MM.1S (cell line): ENCODE results near the gene CASZ1.

Experiments
- DNase-seq: peaks from one replicate; pipeline ENCODE4 v3.0.0-alpha.2; 2015
- H2AFZ ChIP-seq: fragments of 300-600 bp; sonication (generic); 2 replicates; pipeline ENCODE4 v1.6.0; 2016; ENCODE audit warnings: antibody characterized with exemption, low read length
- H3F3A ChIP-seq: fragments of 300-600 bp; sonication (generic); 2 replicates; pipeline ENCODE4 v1.6.1; 2016; ENCODE audit warnings: mild to moderate bottlenecking, antibody characterized with exemption, low read length, moderate library complexity, mixed read lengths; ENCODE audit not compliant: insufficient read depth
- H3K27ac ChIP-seq: fragments of 300-600 bp; sonication (generic); 2 replicates; pipeline ENCODE4 v1.5.1; 2016; ENCODE audit warnings: mild to moderate bottlenecking, low read length
- H3K27me3 ChIP-seq: fragments of 300-600 bp; sonication (generic); replicated peaks from 2 replicates; pipeline ENCODE4 v1.6.0; 2016; ENCODE audit warnings: low read length; ENCODE audit not compliant: insufficient read depth
- H3K36me3 ChIP-seq: fragments of 300-600 bp; sonication (generic); replicated peaks from 2 replicates; pipeline ENCODE4 v1.6.1; 2016; ENCODE audit warnings: mild to moderate bottlenecking, low read length, mixed read lengths; ENCODE audit not compliant: insufficient read depth
- H3K4me1 ChIP-seq: fragments of 300-600 bp; sonication (generic); 2 replicates; pipeline ENCODE4 v1.6.1; 2016; ENCODE audit warnings: low read length, mixed read lengths
- H3K4me2 ChIP-seq: fragments of 300-600 bp; sonication (generic); 2 replicates; pipeline ENCODE4 v1.6.0; 2016; ENCODE audit warnings: low read depth, low read length
- H3K4me3 ChIP-seq: fragments of 300-600 bp; sonication (generic); 2 replicates; pipeline ENCODE4 v1.5.1; 2016; ENCODE audit warnings: low read length, mixed read lengths
- H3K79me2 ChIP-seq: fragments of 300-600 bp; sonication (generic); 2 replicates; pipeline ENCODE4 v1.6.1; 2016; ENCODE audit warnings: mixed run types, low read length, mixed read lengths
- H3K9ac ChIP-seq: fragments of 300-600 bp; sonication (generic); 2 replicates; pipeline ENCODE4 v1.6.1; 2016; ENCODE audit warnings: low read length, mixed read lengths
- H3K9me2 ChIP-seq: fragments of 300-600 bp; sonication (generic); replicated peaks from 2 replicates; pipeline ENCODE4 v1.6.1; 2016; ENCODE audit warnings: mild to moderate bottlenecking, low read length, mixed read lengths; ENCODE audit not compliant: insufficient read depth
- H3K9me3 ChIP-seq: fragments of 300-600 bp; sonication (generic); replicated peaks from 2 replicates; pipeline ENCODE4 v1.6.1; 2016; ENCODE audit warnings: mild to moderate bottlenecking, low read length, mixed read lengths; ENCODE audit not compliant: insufficient read depth
- H4K20me1 ChIP-seq: fragments of 300-600 bp; sonication (generic); 2 replicates; pipeline ENCODE4 v1.6.1; 2016; ENCODE audit warnings: mild to moderate bottlenecking, low read length, moderate library complexity, mixed read lengths; ENCODE audit not compliant: insufficient read depth
- CTCF ChIP-seq: fragments of 300-600 bp; sonication (generic); IDR thresholded peaks from 2 replicates; pipeline ENCODE4 v1.5.1; 2016; ENCODE audit warnings: antibody characterized with exemption, low read length, mixed read lengths
- EZH2 ChIP-seq: fragments of 300-600 bp; sonication (generic); optimal IDR thresholded peaks from 2 replicates; pipeline ENCODE3; 2017; ENCODE audit warnings: low read depth, mild to moderate bottlenecking, antibody characterized with exemption, low read length, mixed read lengths
- EZH2phosphoT487 ChIP-seq: fragments of 300-600 bp; sonication (generic); IDR thresholded peaks from 2 replicates; pipeline ENCODE4 v1.6.1; 2018; ENCODE audit warnings: antibody characterized with exemption, low read length

Gene CASZ1

DNA sequence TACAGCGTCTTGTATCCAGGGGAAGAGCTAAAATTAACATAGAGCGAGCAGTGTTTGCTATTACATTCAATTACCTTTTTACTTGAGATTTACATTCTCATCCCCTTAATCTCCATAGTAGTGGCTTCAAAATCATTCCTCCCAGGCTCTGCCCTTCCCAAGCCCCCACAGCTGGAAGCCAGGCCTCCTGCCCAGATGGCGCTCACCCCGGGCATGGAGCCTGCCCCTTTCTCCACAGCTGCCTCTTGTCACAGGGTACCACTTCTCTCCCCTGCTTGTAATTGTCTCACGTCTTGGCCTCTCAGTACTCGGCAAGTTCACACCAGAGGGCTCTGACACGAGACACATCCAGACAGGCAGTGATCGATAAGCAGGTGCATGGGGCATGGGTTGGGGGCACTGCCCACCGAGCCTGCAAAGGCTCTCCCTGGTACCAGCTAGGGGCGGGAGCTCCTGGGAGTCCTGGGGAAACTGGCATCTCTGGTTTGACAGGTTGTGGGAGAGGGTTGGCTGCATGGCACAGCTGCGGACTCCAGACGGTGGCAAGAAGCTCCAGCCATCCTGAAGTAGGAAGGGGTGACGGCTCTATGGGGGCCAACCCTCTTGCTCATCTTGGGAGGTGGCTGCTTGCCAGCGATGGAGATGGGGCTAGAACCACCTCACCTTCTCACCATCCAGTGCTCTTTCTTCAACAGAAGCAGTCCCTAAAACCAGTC, 20.1 kb downstream of the CASZ1 start:
- Histone ChIP-seq H3F3A (no peaks in the 10 kb centered on the region), H3K4me1 (no peaks in the 10 kb centered on the region), H3K4me2 (no peak overlapping the region), H3K27me3 (peaks cover 100% of the 10 kb centered on the region), H3K79me2 (no peaks in the 10 kb centered on the region), H4K20me1 (no peaks in the 10 kb centered on the region), H3K27ac (no peak overlapping the region), H3K4me3 (no peak overlapping the region), H3K9me3 (no peaks in the 10 kb centered on the region), H2AFZ (no peak overlapping the region), H3K9ac (no peak overlapping the region), H3K36me3 (no peaks in the 10 kb centered on the region), H3K9me2 (no peaks in the 10 kb centered on the region)
- DNase-seq: no peak
- TF ChIP-seq EZH2phosphoT487: no peak
- no peak for TF ChIP-seq CTCF
- TF ChIP-seq EZH2: no peak

DNA sequence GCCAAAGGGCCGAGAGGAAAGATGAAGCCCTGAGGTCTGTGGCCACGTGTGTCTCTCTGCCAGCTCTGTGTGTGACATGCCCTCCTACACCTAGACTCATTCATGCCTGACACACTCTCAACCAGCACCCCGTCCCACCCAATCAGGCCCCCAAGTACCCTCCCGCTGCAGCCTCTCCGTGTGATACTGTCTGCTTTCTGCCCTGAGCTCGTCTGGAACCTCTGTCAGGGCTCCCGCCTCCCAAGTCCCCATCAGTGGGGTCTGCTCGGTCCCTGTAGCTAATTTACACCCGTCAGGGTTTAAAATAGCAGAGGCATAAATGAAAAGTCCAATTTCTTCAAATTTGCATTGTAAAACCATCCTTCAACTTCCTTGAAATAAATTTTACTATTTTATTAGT, 20.7 kb downstream of the CASZ1 start:
- H3K4me2 ChIP-seq: no peak overlapping the region
- no peak overlapping the region for H3K27ac ChIP-seq
- H3K27me3 ChIP-seq: peaks cover 100% of the 10 kb centered on the region
- no peaks in the 10 kb centered on the region for H4K20me1 ChIP-seq
- no peak for DNase-seq
- no peaks in the 10 kb centered on the region for H3F3A ChIP-seq
- H3K4me3 ChIP-seq: no peak overlapping the region
- no peak overlapping the region for H2AFZ ChIP-seq
- no peak for TF ChIP-seq EZH2
- TF ChIP-seq EZH2phosphoT487: no peak
- no peak for TF ChIP-seq CTCF
- no peaks in the 10 kb centered on the region for H3K4me1 ChIP-seq
- H3K9ac ChIP-seq: no peak overlapping the region
- no peaks in the 10 kb centered on the region for H3K9me3 ChIP-seq
- no peaks in the 10 kb centered on the region for H3K9me2 ChIP-seq
- no peaks in the 10 kb centered on the region for H3K79me2 ChIP-seq
- no peaks in the 10 kb centered on the region for H3K36me3 ChIP-seq

- no peaks in the 10 kb centered on the region for H3K9me3 ChIP-seq
- H3K4me2 ChIP-seq: no peak overlapping the region
- no peaks in the 10 kb centered on the region for H3K36me3 ChIP-seq
- no peaks in the 10 kb centered on the region for H3F3A ChIP-seq
- H3K9ac ChIP-seq: no peak overlapping the region
- H3K79me2 ChIP-seq: no peaks in the 10 kb centered on the region
- H3K4me3 ChIP-seq: no peak overlapping the region
- TF ChIP-seq EZH2 (no peak), EZH2phosphoT487 (no peak), CTCF (no peak)
- DNase-seq: no peak
- no peaks in the 10 kb centered on the region for H3K9me2 ChIP-seq
- no peak overlapping the region for H2AFZ ChIP-seq
- peaks cover 100% of the 10 kb centered on the region for H3K27me3 ChIP-seq
- no peak overlapping the region for H3K27ac ChIP-seq
- H4K20me1 ChIP-seq: no peaks in the 10 kb centered on the region
- no peaks in the 10 kb centered on the region for H3K4me1 ChIP-seq
Measured at GRCh38 chr1:10774615-10775310, 21.7 kb downstream of the CASZ1 start.
